Activated CD8-positive, alpha-beta memory T cell treated with anti-CD3 and anti-CD28 coated beads, Interleukin-2, amount 10 ng/mL, durations not matched to agents 7 days and 5 days (primary cell): ENCODE data around the gene TOP2B. TPM values are rescaled to one million over a fixed set of nuclear protein-coding genes. Genes with fewer than 3 reads are reported as not detected.
A peak's percentile ranks its signal among the peaks of the same experiment; 100 is the strongest.

ENCODE experiments used
- ATAC-seq: fragments of 150-1000 bp; cut with Tn5 transposase; one replicate; pipeline ENCODE4 v1.10.0; 2021; ENCODE audit warnings: moderate library complexity
- CTCF ChIA-PET: fragments of 350-600 bp; sonication (Branson Sonifier 250); formaldehyde crosslinking; loops from one replicate; lab custom pipeline; 2021; ENCODE audit warnings: antibody characterized with exemption; lab: Charles Lee
- DNase-seq: peaks from one replicate; pipeline ENCODE4 v3.0.0-alpha.2; 2020
- H3K27ac Mint-ChIP-seq: one replicate; pipeline ENCODE4 v1.8.0; 2021; ENCODE audit warnings: mild to moderate bottlenecking, mixed read lengths
- H3K27me3 Mint-ChIP-seq: one replicate; pipeline ENCODE4 v1.8.0; 2021; ENCODE audit warnings: mixed read lengths
- H3K36me3 Mint-ChIP-seq: one replicate; pipeline ENCODE4 v1.8.0; 2021; ENCODE audit warnings: mild to moderate bottlenecking, mixed read lengths
- H3K4me1 Mint-ChIP-seq: one replicate; pipeline ENCODE4 v1.8.0; 2021; ENCODE audit warnings: mixed read lengths
- H3K4me3 Mint-ChIP-seq: one replicate; pipeline ENCODE4 v1.8.0; 2021; ENCODE audit warnings: mild to moderate bottlenecking, moderate library complexity, mixed read lengths
- H3K9me3 Mint-ChIP-seq: one replicate; pipeline ENCODE4 v1.8.0; 2022; ENCODE audit warnings: low read depth, mixed read lengths
- total RNA-seq, 2 experiments: library from RNA; stranded (reverse); gene quantifications; one replicate each; pipeline ENCODE4 v1.2.3, GENCODE V29; 2021

Gene TOP2B
- total RNA-seq, 2 experiments from 2014 or later = 107 to 128 TPM

GRCh38 chr3:25594007-25594502 lies 70.7 kb downstream of the TOP2B start:
- Mint-ChIP-seq H3K9me3 (no peaks in the 10 kb centered on the region), H3K4me1 (no peaks in the 10 kb centered on the region), H3K4me3 (no peak overlapping the region), H3K27ac (no peak overlapping the region), H3K36me3 (peaks cover 6% of the 10 kb centered on the region), H3K27me3 (no peaks in the 10 kb centered on the region)
- ATAC-seq (peak; percentile 33), DNase-seq (no peak)
- CTCF ChIA-PET = interaction anchor here (1.2 to 2.6 kb wide), 4 partner anchors 9 to 260 kb away, joined by 4 to 12 read pairs (median 7); no protein-coding TSS in a partner anchor

GRCh38 chr3:25593001-25593400 lies 71.7 kb downstream of the TOP2B start:
- Mint-ChIP-seq H3K36me3 (peaks cover 2% of the 10 kb centered on the region), H3K9me3 (no peaks in the 10 kb centered on the region), H3K4me3 (no peak overlapping the region), H3K4me1 (no peaks in the 10 kb centered on the region), H3K27ac (no peak overlapping the region), H3K27me3 (no peaks in the 10 kb centered on the region)
- CTCF ChIA-PET = interaction anchor here (1.2 to 2.6 kb wide), 4 partner anchors 10 to 261 kb away, joined by 4 to 12 read pairs (median 6); no protein-coding TSS in a partner anchor
- no peak for DNase-seq
- no peak for ATAC-seq

- DNase-seq (no peak), ATAC-seq (no peak)
- H3K27ac Mint-ChIP-seq = no peak overlapping the region
- H3K9me3 Mint-ChIP-seq = no peaks in the 10 kb centered on the region
- no peaks in the 10 kb centered on the region for H3K27me3 Mint-ChIP-seq
- no peaks in the 10 kb centered on the region for H3K4me1 Mint-ChIP-seq
- CTCF ChIA-PET = interaction anchor here (1.5 to 2.6 kb wide), 2 partner anchors 11 to 151 kb away, joined by 6 to 12 read pairs; no protein-coding TSS in a partner anchor
- no peak overlapping the region for H3K4me3 Mint-ChIP-seq
- no peaks in the 10 kb centered on the region for H3K36me3 Mint-ChIP-seq
These were observed 72.2 kb downstream of the TOP2B start for GRCh38 chr3:25592510-25592968.

- DNase-seq (no peak), ATAC-seq (no peak)
- CTCF ChIA-PET = interaction anchor here (1.7 kb wide), 1 partner anchor 15 kb away, joined by 3 read pairs; no protein-coding TSS in a partner anchor
- Mint-ChIP-seq H3K27ac (no peak overlapping the region), H3K4me3 (no peak overlapping the region), H3K4me1 (no peaks in the 10 kb centered on the region), H3K27me3 (no peaks in the 10 kb centered on the region), H3K9me3 (no peaks in the 10 kb centered on the region), H3K36me3 (no peaks in the 10 kb centered on the region)
These were observed 74.9 kb downstream of the TOP2B start for GRCh38 chr3:25589783-25590258.

GRCh38 chr3:25589104-25589782 lies 75.5 kb downstream of the TOP2B start:
- Mint-ChIP-seq H3K4me3 (no peak overlapping the region), H3K9me3 (no peaks in the 10 kb centered on the region), H3K4me1 (no peaks in the 10 kb centered on the region), H3K27ac (no peak overlapping the region), H3K36me3 (no peaks in the 10 kb centered on the region), H3K27me3 (no peaks in the 10 kb centered on the region)
- CTCF ChIA-PET = no interaction called here
- no peak for DNase-seq
- ATAC-seq = no peak

- DNase-seq (no peak), ATAC-seq (no peak)
- no peaks in the 10 kb centered on the region for H3K9me3 Mint-ChIP-seq
- no peaks in the 10 kb centered on the region for H3K27me3 Mint-ChIP-seq
- no peaks in the 10 kb centered on the region for H3K4me1 Mint-ChIP-seq
- H3K36me3 Mint-ChIP-seq = no peaks in the 10 kb centered on the region
- H3K27ac Mint-ChIP-seq = no peak overlapping the region
- CTCF ChIA-PET = no interaction called here
- H3K4me3 Mint-ChIP-seq = no peak overlapping the region
These were observed 76.1 kb downstream of the TOP2B start for GRCh38 chr3:25588441-25589103.

- Mint-ChIP-seq H3K27me3 (no peaks in the 10 kb centered on the region), H3K27ac (no peak overlapping the region), H3K4me3 (no peak overlapping the region), H3K9me3 (no peaks in the 10 kb centered on the region), H3K4me1 (no peaks in the 10 kb centered on the region), H3K36me3 (no peaks in the 10 kb centered on the region)
- CTCF ChIA-PET = no interaction called here
- ATAC-seq (no peak), DNase-seq (no peak)
These were observed 76.7 kb downstream of the TOP2B start for GRCh38 chr3:25587975-25588374.

- H3K27me3 Mint-ChIP-seq = no peaks in the 10 kb centered on the region
- H3K9me3 Mint-ChIP-seq = no peaks in the 10 kb centered on the region
- no peak for ATAC-seq
- H3K27ac Mint-ChIP-seq = no peak overlapping the region
- no peaks in the 10 kb centered on the region for H3K4me1 Mint-ChIP-seq
- CTCF ChIA-PET = no interaction called here
- H3K36me3 Mint-ChIP-seq = no peaks in the 10 kb centered on the region
- DNase-seq = no peak
- H3K4me3 Mint-ChIP-seq = no peak overlapping the region
These were observed 77.2 kb downstream of the TOP2B start for GRCh38 chr3:25587526-25587925.

- Mint-ChIP-seq H3K27ac (no peak overlapping the region), H3K4me1 (no peaks in the 10 kb centered on the region), H3K36me3 (no peaks in the 10 kb centered on the region), H3K9me3 (no peaks in the 10 kb centered on the region), H3K27me3 (no peaks in the 10 kb centered on the region), H3K4me3 (no peak overlapping the region)
- CTCF ChIA-PET = no interaction called here
- no peak for DNase-seq
- no peak for ATAC-seq
These were observed 77.6 kb downstream of the TOP2B start for GRCh38 chr3:25587094-25587493.

- Mint-ChIP-seq H3K27ac (no peak overlapping the region), H3K4me3 (no peak overlapping the region), H3K9me3 (no peaks in the 10 kb centered on the region), H3K4me1 (no peaks in the 10 kb centered on the region), H3K36me3 (no peaks in the 10 kb centered on the region), H3K27me3 (no peaks in the 10 kb centered on the region)
- DNase-seq = no peak
- ATAC-seq = no peak
- CTCF ChIA-PET = interaction anchor here (1.1 kb wide), 1 partner anchor 9 kb away, joined by 3 read pairs; no protein-coding TSS in a partner anchor
These were observed 78.2 kb downstream of the TOP2B start for GRCh38 chr3:25586553-25586952.

- ATAC-seq = no peak
- Mint-ChIP-seq H3K27ac (no peak overlapping the region), H3K27me3 (no peaks in the 10 kb centered on the region), H3K4me3 (no peak overlapping the region), H3K9me3 (no peaks in the 10 kb centered on the region), H3K36me3 (no peaks in the 10 kb centered on the region), H3K4me1 (no peaks in the 10 kb centered on the region)
- CTCF ChIA-PET = interaction anchor here (1.1 kb wide), 1 partner anchor 9 kb away, joined by 3 read pairs; no protein-coding TSS in a partner anchor
- DNase-seq = no peak
These were observed 78.6 kb downstream of the TOP2B start for GRCh38 chr3:25586167-25586505.

GRCh38 chr3:25585361-25586166 lies 79.1 kb downstream of the TOP2B start:
- CTCF ChIA-PET = interaction anchor here (1.1 kb wide), 1 partner anchor 10 kb away, joined by 3 read pairs; no protein-coding TSS in a partner anchor
- ATAC-seq = no peak
- H3K36me3 Mint-ChIP-seq = no peaks in the 10 kb centered on the region
- no peaks in the 10 kb centered on the region for H3K27me3 Mint-ChIP-seq
- DNase-seq = peak; percentile 22
- no peaks in the 10 kb centered on the region for H3K9me3 Mint-ChIP-seq
- H3K4me1 Mint-ChIP-seq = no peaks in the 10 kb centered on the region
- H3K27ac Mint-ChIP-seq = no peak overlapping the region
- H3K4me3 Mint-ChIP-seq = no peak overlapping the region
